GM12878 (cell line): ENCODE measurements around the gene SMCO1. TPM values are rescaled to one million over a fixed set of nuclear protein-coding genes. Genes with fewer than 3 reads are reported as not detected.

Experiments used
- ATAC-seq: fragments of 200-7000 bp; cut with Tn5 transposase; 3 replicates; pipeline ENCODE4 v1.9.1; 2020; ENCODE audit warnings: mild to moderate bottlenecking, moderate library complexity
- BruUV-seq: library from RNA; stranded (reverse); fragments of 400-500 nt; replicated peaks from 2 replicates; lab custom pipeline; 2021; lab: Mats Ljungman, UMichigan
- CTCF ChIA-PET: fragments of 300-600 bp; sonication (Branson Sonifier 250); formaldehyde crosslinking; extraction: SDS; loops from one replicate; lab custom pipeline; 2021; ENCODE audit warnings: inconsistent platforms; lab: Yijun Ruan, JAX
- POLR2A ChIA-PET: fragments of 350-600 bp; formaldehyde crosslinking; extraction: SDS; loops from one replicate; lab custom pipeline; 2021; ENCODE audit warnings: inconsistent platforms; lab: Charles Lee
- RAD21 ChIA-PET: fragments of 300-600 bp; sonication (Branson Sonifier 250); formaldehyde crosslinking; loops from one replicate; lab custom pipeline; 2023; ENCODE audit warnings: antibody characterized with exemption; ENCODE audit not compliant: unreplicated experiment; lab: Charles Lee
- SMC1A ChIA-PET: fragments of 300-600 bp; sonication (Branson Sonifier 250); formaldehyde crosslinking; loops from one replicate; lab custom pipeline; 2023; ENCODE audit not compliant: unreplicated experiment, uncharacterized antibody; lab: Charles Lee
- DNase-seq: peaks from one replicate; pipeline ENCODE4 v3.0.0-alpha.2; 2011; ENCODE audit warnings: low read depth, low spot score
- FAIRE-seq: peaks from 3 replicates; lab custom pipeline; 2011; peaks lifted over from hg19 to GRCh38; lab: Jason Lieb, UNC
- H2AFZ ChIP-seq: 2 replicates; pipeline ENCODE4 v1.6.0; 2011; ENCODE audit warnings: low read depth, low read length, control low read depth; ENCODE audit not compliant: control insufficient read depth
- H3K27ac ChIP-seq: 2 replicates; pipeline ENCODE4 v1.5.1; 2011; ENCODE audit warnings: control low read depth; ENCODE audit not compliant: control insufficient read depth, insufficient read depth
- H3K27me3 ChIP-seq, 2 experiments: replicated peaks in 1 of 2; 2 replicates each; pipeline versions ENCODE4 v1.6.0 to v1.6.1; 2011; ENCODE audit warnings: low read length in 1 of 2; ENCODE audit not compliant: control insufficient read depth in 2 of 2, insufficient read depth in 2 of 2
- H3K36me3 ChIP-seq, 2 experiments: 2 replicates each; pipeline ENCODE4 v1.5.1; 2011; ENCODE audit warnings: low read length in 1 of 2; ENCODE audit not compliant: control insufficient read depth in 2 of 2, insufficient read depth in 2 of 2
- H3K4me1 ChIP-seq: 2 replicates; pipeline ENCODE4 v1.6.1; 2011; ENCODE audit warnings: mild to moderate bottlenecking, low read length, moderate library complexity, mixed read lengths; ENCODE audit not compliant: control insufficient read depth, insufficient read depth
- H3K4me2 ChIP-seq: 2 replicates; pipeline ENCODE4 v1.6.0; 2011; ENCODE audit warnings: control low read depth; ENCODE audit not compliant: control insufficient read depth, insufficient read depth
- H3K4me3 ChIP-seq: fragments of 200-600 bp; sonication (generic); 2 replicates; pipeline ENCODE4 v1.5.1; 2016
- H3K79me2 ChIP-seq: 2 replicates; pipeline ENCODE4 v1.6.0; 2011; ENCODE audit warnings: low read length; ENCODE audit not compliant: control insufficient read depth, insufficient read depth
- H3K9ac ChIP-seq: 2 replicates; pipeline ENCODE4 v1.8.0; 2011; ENCODE audit warnings: low read length, control low read depth, mixed read lengths; ENCODE audit not compliant: control insufficient read depth, insufficient read depth
- H3K9me3 ChIP-seq: replicated peaks from 3 replicates; pipeline ENCODE4 v1.5.1; 2011; ENCODE audit warnings: mild to moderate bottlenecking, low read length; ENCODE audit not compliant: control insufficient read depth, insufficient read depth
- H4K20me1 ChIP-seq: 2 replicates; pipeline ENCODE4 v1.6.0; 2011; ENCODE audit not compliant: control insufficient read depth, insufficient read depth
- ATF7 ChIP-seq: fragments of 450-650 bp; IDR thresholded peaks from 2 replicates; pipeline ENCODE4 v1.6.1; 2016; ENCODE audit warnings: low read depth, mild to moderate bottlenecking
- DPF2 ChIP-seq: fragments of 450-650 bp; IDR thresholded peaks from 2 replicates; pipeline ENCODE4 v1.6.1; 2017; ENCODE audit warnings: mild to moderate bottlenecking
- E4F1 ChIP-seq: fragments of 450-650 bp; IDR thresholded peaks from 2 replicates; pipeline ENCODE4 v1.6.1; 2018; ENCODE audit warnings: borderline replicate concordance, mild to moderate bottlenecking; ENCODE audit not compliant: partially characterized antibody
- MAX ChIP-seq: IDR thresholded peaks from 2 replicates; pipeline ENCODE4 v1.6.1; 2012; ENCODE audit warnings: low read depth, low read length, improper control_type of control experiment
- PAX8 ChIP-seq: fragments of 450-650 bp; IDR thresholded peaks from 2 replicates; pipeline ENCODE4 v1.6.1; 2017; ENCODE audit warnings: mild to moderate bottlenecking, moderate library complexity
- RUNX3 ChIP-seq: IDR thresholded peaks from 2 replicates; pipeline ENCODE4 v1.6.1; 2012; ENCODE audit warnings: low read length, inconsistent platforms
- USF2 ChIP-seq: IDR thresholded peaks from 2 replicates; pipeline ENCODE4 v1.6.1; 2011; ENCODE audit warnings: low read depth, low read length, improper control_type of control experiment, borderline replicate concordance
- ZBTB33 ChIP-seq: fragments of 450-650 bp; IDR thresholded peaks from 2 replicates; pipeline ENCODE4 v1.6.1; 2017; ENCODE audit warnings: mild to moderate bottlenecking
- ZNF687 ChIP-seq: fragments of 450-650 bp; IDR thresholded peaks from 2 replicates; pipeline ENCODE4 v1.6.1; 2017; ENCODE audit warnings: mild to moderate bottlenecking, moderate library complexity
- WGBS: methylation state at CpG from one replicate; pipeline ENCODE4 v1.1.6; 2016; ENCODE audit warnings: low lambda C conversion rate; ENCODE audit not compliant: insufficient replicate concordance, insufficient coverage; ENCODE audit errors: missing lambda C conversion rate; 5-methylcytosine and 5-hydroxymethylcytosine counted together
- in situ Hi-C: fragments of 300-500 bp; cut with MboI; formaldehyde crosslinking; loops from 9 replicates; pipeline ENCODE4 v1.14.3; 2018; ENCODE audit warnings: mixed read lengths
- intact Hi-C: fragments of 100-400 bp; cut with micrococcal nuclease; formaldehyde crosslinking; loops from one replicate; pipeline ENCODE4 v1.14.2; 2022; ENCODE audit not compliant: unreplicated experiment
- polyA plus RNA-seq, 11 experiments: library from polyadenylated mRNA; depleted of rRNA in 4 of 11; unstranded in 6 of 11; stranded (reverse) in 5 of 11; fragments of >200 nt; fragmentation: Nextera tagmentation in 4 of 11; fragmentation: Illumina TruSeq in 1 of 11; extraction: Ambion mirVana in 4 of 11; extraction: Trizol in 1 of 11; gene quantifications; 1 replicate in 1 of 11; 2 replicates in 10 of 11; pipeline versions ENCODE4 v1.2.1 to v1.2.3, GENCODE V29; 2011 to 2016; ENCODE audit warnings: inconsistent platforms in 2 of 11, missing spikeins in 2 of 11, low read depth in 1 of 11
- total RNA-seq, 4 experiments: library from RNA; depleted of rRNA in 3 of 4; stranded (reverse); fragments of >200 nt in 3 of 4; fragmentation: Illumina TruSeq in 1 of 4; extraction: Trizol in 1 of 4; gene quantifications; 2 replicates each; pipeline versions ENCODE4 v1.2.1 to v1.2.3, GENCODE V29; 2013 to 2021

SMCO1 gene
- total and polyA plus RNA-seq, 10 of the 15 experiments (the other 5 are each of a cell fraction or from before 2014, with no cell fraction given), result 0.05 TPM; not detected in 9

GRCh38 chr3:196552253-196552652, 37.1 kb upstream of the SMCO1 start:
- Histone ChIP-seq H3K27me3 (no peaks in the 10 kb centered on the region), H3K4me3 (no peak overlapping the region), H3K4me2 (no peak overlapping the region), H3K4me1 (peaks cover 8% of the 10 kb centered on the region), H3K36me3 (no peaks in the 10 kb centered on the region), H2AFZ (no peak overlapping the region), H4K20me1 (no peaks in the 10 kb centered on the region), H3K9me3 (peaks cover 5% of the 10 kb centered on the region; the same call in 2 of the 3 replicates), H3K79me2 (no peaks in the 10 kb centered on the region), H3K9ac (no peak overlapping the region), H3K27ac (no peak overlapping the region)
- intact Hi-C loops, result no loop called here
- no peak for FAIRE-seq
- ChIA-PET POLR2A (interaction anchor here (0.6 kb wide), 1 partner anchor 477 kb away, joined by 5 read pairs; no protein-coding TSS in a partner anchor), CTCF (no interaction called here), RAD21 (no interaction called here), SMC1A (no interaction called here)
- WGBS, result over 99% methylated on average over 5 of the region's 5 CpGs
- TF ChIP-seq DPF2 (no peak), RUNX3 (no peak), PAX8 (no peak), USF2 (no peak), ATF7 (no peak), MAX (no peak), ZNF687 (no peak), E4F1 (no peak), ZBTB33 (no peak)
- DNase-seq, result no peak
- ATAC-seq, result no peak
- BruUV-seq, result no TSS peak
- in situ Hi-C loops, result no loop called here
